ENCODE measurements around the gene GIT1.

GRCh38 chr17:29579866-29580771 lies 9.3 kb downstream of the GIT1 start:
- TF ChIP-seq POLR2AphosphoS5 (IDR thresholded peaks at IDR 0.05; ENCODE audit: low read depth, low read length), result no peak
- no peak for TF ChIP-seq POLR2A (IDR thresholded peaks at IDR 0.05; ENCODE audit: low read depth, low read length)
- no peak for TF ChIP-seq TAF1 (IDR thresholded peaks at IDR 0.05; ENCODE audit: borderline replicate concordance, low read depth, low read length)

Measured in GM12892 (cell line).